Panc1 (cell line): ENCODE results near the gene COMMD6. TPM values are rescaled to one million over a fixed set of nuclear protein-coding genes. Genes with fewer than 3 reads are reported as not detected.

Experiments
- ATAC-seq: fragments of 200-7000 bp; cut with Tn5 transposase; 2 replicates; pipeline ENCODE4 v1.9.1; 2020; ENCODE audit warnings: mild to moderate bottlenecking, moderate library complexity
- BruUV-seq: library from RNA; stranded (reverse); fragments of 400-500 nt; replicated peaks from 2 replicates; lab custom pipeline; 2021; lab: Mats Ljungman, UMichigan
- CTCF ChIA-PET: fragments of 300-600 bp; sonication (Branson Sonifier 250); formaldehyde crosslinking; loops from one replicate; lab custom pipeline; 2022; ENCODE audit warnings: antibody characterized with exemption; lab: Charles Lee
- POLR2A ChIA-PET: fragments of 300-600 bp; sonication (Branson Sonifier 250); formaldehyde crosslinking; loops from one replicate; lab custom pipeline; 2022; ENCODE audit warnings: antibody characterized with exemption; lab: Charles Lee
- DNase-seq: peaks from one replicate; pipeline ENCODE4 v3.0.0-alpha.2; 2010; ENCODE audit warnings: low read depth, low spot score
- H3K27ac ChIP-seq: 2 replicates; pipeline ENCODE4 v1.5.1; 2011; ENCODE audit warnings: mild to moderate bottlenecking, low read length, inconsistent platforms
- H3K27me3 ChIP-seq: fragments of 200-500 bp; sonication (Bioruptor generic); 2 replicates; pipeline ENCODE4 v1.6.0; 2014; ENCODE audit warnings: low read length, inconsistent platforms; ENCODE audit not compliant: control insufficient read depth, insufficient read depth
- H3K36me3 ChIP-seq: fragments of 200-500 bp; sonication (Bioruptor generic); 2 replicates; pipeline ENCODE4 v1.5.1; 2014; ENCODE audit warnings: inconsistent platforms, mild to moderate bottlenecking, low read length, moderate library complexity; ENCODE audit not compliant: control insufficient read depth, insufficient read depth
- H3K4me1 ChIP-seq: 2 replicates; pipeline ENCODE4 v1.5.1; 2011; ENCODE audit warnings: inconsistent platforms, mild to moderate bottlenecking, low read length, moderate library complexity; ENCODE audit not compliant: control insufficient read depth, insufficient read depth
- H3K4me3 ChIP-seq, 2 experiments: 2 replicates each; pipeline ENCODE4 v1.5.1; 2011 to 2012; ENCODE audit warnings: low read depth in 2 of 2, low read length in 2 of 2, mild to moderate bottlenecking in 2 of 2, inconsistent platforms in 1 of 2, moderate library complexity in 1 of 2
- H3K9me3 ChIP-seq: fragments of 200-500 bp; sonication (Bioruptor generic); 2 replicates; pipeline ENCODE4 v1.5.1; 2014; ENCODE audit warnings: low read depth, mild to moderate bottlenecking, inconsistent platforms, low read length, moderate library complexity; ENCODE audit not compliant: control insufficient read depth, insufficient read depth
- CTCF ChIP-seq: fragments of 450-650 bp; IDR thresholded peaks from 2 replicates; pipeline ENCODE4 v1.5.1; 2017; ENCODE audit warnings: mild to moderate bottlenecking
- POLR2AphosphoS5 ChIP-seq: IDR thresholded peaks from 2 replicates; pipeline ENCODE4 v1.6.1; 2012; ENCODE audit warnings: mild to moderate bottlenecking, low read depth, low read length, moderate library complexity
- REST ChIP-seq, 2 experiments: IDR thresholded peaks; 2 replicates each; pipeline ENCODE4 v1.6.1; 2011 to 2012; ENCODE audit warnings: low read depth in 2 of 2, control low read depth in 1 of 2, low read length in 1 of 2, mild to moderate bottlenecking in 1 of 2, moderate library complexity in 1 of 2; ENCODE audit not compliant: insufficient read depth in 1 of 2
- SIN3A ChIP-seq: IDR thresholded peaks from 2 replicates; pipeline ENCODE4 v1.6.1; 2012; ENCODE audit warnings: low read depth, mild to moderate bottlenecking, low read length, moderate library complexity, borderline replicate concordance; ENCODE audit not compliant: insufficient read depth
- TCF7L2 ChIP-seq: IDR thresholded peaks from 2 replicates; pipeline ENCODE4 v1.6.1; 2011; ENCODE audit warnings: mild to moderate bottlenecking, low read depth, low read length, inconsistent platforms
- in situ Hi-C: cut with HindIII; loops from 2 replicates; pipeline ENCODE4 v1.10.0; 2016; ENCODE audit warnings: low sequenced_read_pairs, low pct_unique_long_range_greater_than_20kb
- intact Hi-C: fragments of 100-400 bp; cut with micrococcal nuclease; formaldehyde crosslinking; loops from one replicate; pipeline ENCODE4 v1.10.0; 2022; ENCODE audit not compliant: unreplicated experiment
- total RNA-seq: library from RNA; stranded (reverse); gene quantifications from one replicate; pipeline ENCODE4 v1.2.1, GENCODE V29; 2021; ENCODE audit not compliant: unreplicated experiment

The COMMD6 gene
- total RNA-seq, 1 experiment from 2014 or later: 97.4 TPM

- POLR2A ChIA-PET: no interaction called here
- ATAC-seq (no peak), DNase-seq (no peak)
- CTCF ChIA-PET: no interaction called here
- H3K36me3 ChIP-seq: peaks cover 2% of the 10 kb centered on the region; the same call in 1 of the 2 replicates
- no peaks in the 10 kb centered on the region for H3K9me3 ChIP-seq
- H3K27me3 ChIP-seq: no peaks in the 10 kb centered on the region
- H3K4me1 ChIP-seq: no peaks in the 10 kb centered on the region; the same call in 1 of the 2 replicates
- no TSS peak for BruUV-seq
- intact Hi-C loops: loop anchor here (10.0 kb wide), 1 partner anchor 57 kb away; the partner anchor contains the start of gene TBC1D4
- in situ Hi-C loops: no loop called here
- TF ChIP-seq REST (IDR thresholded peaks at IDR 0.05; ENCODE audit: insufficient read depth in 1 of 2, low read depth in 2 of 2, low read length in 1 of 2) (no peak), SIN3A (no peak), POLR2AphosphoS5 (no peak), CTCF (no peak), TCF7L2 (no peak)
- no peak overlapping the region for H3K4me3 ChIP-seq
- H3K27ac ChIP-seq: no peak overlapping the region
Observed at GRCh38 chr13:75541961-75542360, 4.3 kb upstream of the COMMD6 start.

GRCh38 chr13:75541287-75541686 lies 3.6 kb upstream of the COMMD6 start:
- no peaks in the 10 kb centered on the region for H3K27me3 ChIP-seq
- in situ Hi-C loops: no loop called here
- no peaks in the 10 kb centered on the region for H3K9me3 ChIP-seq
- POLR2A ChIA-PET: no interaction called here
- H3K36me3 ChIP-seq: peaks cover 7% of the 10 kb centered on the region
- ATAC-seq (no peak), DNase-seq (no peak)
- CTCF ChIA-PET: no interaction called here
- intact Hi-C loops: loop anchor here (10.0 kb wide), 1 partner anchor 56 kb away; the partner anchor contains the start of gene TBC1D4
- no peak overlapping the region for H3K4me3 ChIP-seq
- H3K4me1 ChIP-seq: peaks cover 6% of the 10 kb centered on the region; the same call in 1 of the 2 replicates
- H3K27ac ChIP-seq: no peak overlapping the region
- no TSS peak for BruUV-seq
- TF ChIP-seq CTCF: no peak
- no peak for TF ChIP-seq TCF7L2
- TF ChIP-seq SIN3A: no peak
- no peak for TF ChIP-seq POLR2AphosphoS5
- TF ChIP-seq REST (IDR thresholded peaks at IDR 0.05; ENCODE audit: insufficient read depth in 1 of 2, low read depth in 2 of 2, low read length in 1 of 2): no peak
